ENCODE measurements around the gene CREB1.

CREB1 gene

DNA sequence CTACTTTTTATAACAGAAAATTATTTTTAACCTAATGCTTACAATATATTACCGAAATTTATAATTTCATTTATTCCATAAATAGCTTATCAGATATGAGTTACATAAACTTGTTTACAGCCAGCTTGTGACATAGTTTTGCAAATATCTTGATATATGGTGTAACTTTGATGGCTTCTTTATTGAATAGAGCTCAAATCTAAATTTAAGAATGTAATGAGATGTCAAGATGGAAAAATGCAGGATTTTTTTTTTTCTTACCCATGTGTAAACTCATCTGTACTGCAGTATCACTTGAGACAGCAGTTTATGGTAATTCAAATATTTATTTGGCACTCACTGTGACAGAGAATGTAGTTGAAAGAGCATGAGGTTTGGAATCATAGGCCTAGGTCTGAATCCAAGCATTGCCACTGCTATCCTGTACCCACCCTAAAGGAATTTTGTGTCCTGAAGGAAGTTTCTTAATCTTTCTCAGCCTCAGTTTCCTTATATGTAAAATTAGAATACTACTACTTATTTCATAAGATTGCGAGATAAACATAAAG is 3.8 kb downstream of the CREB1 start:
- H3K4me3 ChIP-seq (ENCODE audit: low read depth, low read length): no peak overlapping the region; the same call in 1 of the 2 replicates
- TF ChIP-seq, protein P1, sequence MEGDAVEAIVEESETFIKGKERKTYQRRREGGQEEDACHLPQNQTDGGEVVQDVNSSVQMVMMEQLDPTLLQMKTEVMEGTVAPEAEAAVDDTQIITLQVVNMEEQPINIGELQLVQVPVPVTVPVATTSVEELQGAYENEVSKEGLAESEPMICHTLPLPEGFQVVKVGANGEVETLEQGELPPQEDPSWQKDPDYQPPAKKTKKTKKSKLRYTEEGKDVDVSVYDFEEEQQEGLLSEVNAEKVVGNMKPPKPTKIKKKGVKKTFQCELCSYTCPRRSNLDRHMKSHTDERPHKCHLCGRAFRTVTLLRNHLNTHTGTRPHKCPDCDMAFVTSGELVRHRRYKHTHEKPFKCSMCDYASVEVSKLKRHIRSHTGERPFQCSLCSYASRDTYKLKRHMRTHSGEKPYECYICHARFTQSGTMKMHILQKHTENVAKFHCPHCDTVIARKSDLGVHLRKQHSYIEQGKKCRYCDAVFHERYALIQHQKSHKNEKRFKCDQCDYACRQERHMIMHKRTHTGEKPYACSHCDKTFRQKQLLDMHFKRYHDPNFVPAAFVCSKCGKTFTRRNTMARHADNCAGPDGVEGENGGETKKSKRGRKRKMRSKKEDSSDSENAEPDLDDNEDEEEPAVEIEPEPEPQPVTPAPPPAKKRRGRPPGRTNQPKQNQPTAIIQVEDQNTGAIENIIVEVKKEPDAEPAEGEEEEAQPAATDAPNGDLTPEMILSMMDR (IDR thresholded peaks at IDR 0.05; ENCODE audit: low read depth, low read length, missing control alignments): no peak
- DNase-seq (ENCODE audit: low read depth): no peak

DNA sequence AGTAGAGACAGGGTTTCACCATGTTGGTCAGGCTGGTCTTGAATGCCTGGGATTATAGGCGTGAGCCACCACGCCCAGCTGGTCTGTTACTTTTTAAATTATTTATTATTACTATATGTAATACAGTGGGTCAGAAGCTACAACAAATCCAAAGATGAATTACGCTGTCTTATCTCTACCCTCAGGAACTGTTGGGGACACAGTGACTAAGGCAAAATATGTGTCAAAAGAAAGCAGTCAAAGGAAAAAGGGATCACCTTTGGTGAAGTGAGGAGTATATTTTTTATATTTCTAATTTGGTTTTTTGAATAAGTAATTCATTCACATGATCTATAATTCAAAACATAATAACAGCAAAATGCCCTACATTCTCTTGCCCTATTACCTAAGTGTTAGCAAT is 4.7 kb downstream of the CREB1 start:
- no peak for DNase-seq (ENCODE audit: low read depth)
- TF ChIP-seq, protein P1 (IDR thresholded peaks at IDR 0.05; ENCODE audit: low read depth, low read length, missing control alignments): no peak
- H3K4me3 ChIP-seq (ENCODE audit: low read depth, low read length): no peak overlapping the region; the same call in 1 of the 2 replicates

DNA sequence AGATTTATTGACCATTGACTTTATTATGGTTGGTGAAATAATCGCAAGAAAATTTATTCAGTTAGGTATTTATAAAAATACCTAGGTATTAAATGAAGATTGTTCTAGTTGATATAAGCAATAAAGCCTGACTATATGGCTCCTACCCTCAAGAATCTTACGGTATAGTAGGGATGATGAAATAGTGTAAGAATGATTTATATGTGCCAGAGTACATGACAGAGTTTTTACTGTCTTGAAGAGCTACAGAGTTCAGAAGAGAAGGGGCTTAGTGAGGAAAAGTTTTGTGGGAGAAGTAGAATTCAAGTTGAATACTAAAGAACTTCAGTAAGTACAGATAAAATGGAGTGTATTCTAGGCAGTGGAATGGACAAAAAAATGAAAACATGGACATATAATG is 9.7 kb downstream of the CREB1 start:
- H3K4me3 ChIP-seq (ENCODE audit: low read depth, low read length): no peak overlapping the region
- DNase-seq (ENCODE audit: low read depth): no peak
- TF ChIP-seq, protein P1 (IDR thresholded peaks at IDR 0.05; ENCODE audit: low read depth, low read length, missing control alignments): no peak

DNA sequence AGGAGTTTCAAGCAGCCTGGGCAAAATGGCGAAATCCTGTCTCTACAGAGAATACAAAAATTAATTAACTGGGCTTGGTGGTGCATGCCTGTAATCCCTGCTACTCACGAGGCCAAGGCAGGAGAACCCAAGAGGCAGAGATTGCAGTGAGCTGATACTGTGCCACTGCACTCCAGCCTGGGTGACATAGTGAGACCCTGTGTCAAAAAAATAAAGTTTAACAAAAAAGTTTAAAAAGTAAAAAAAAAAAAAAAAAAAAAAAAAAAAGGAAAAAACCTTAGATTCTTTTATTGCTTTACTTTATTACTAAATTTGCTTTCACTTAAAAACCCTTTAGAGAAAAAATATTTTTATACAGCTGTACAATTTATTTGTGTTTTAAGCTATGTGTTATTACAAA is 10.7 kb downstream of the CREB1 start:
- no peak for DNase-seq (ENCODE audit: low read depth)
- no peak overlapping the region for H3K4me3 ChIP-seq (ENCODE audit: low read depth, low read length)
- TF ChIP-seq, protein P1 (IDR thresholded peaks at IDR 0.05; ENCODE audit: low read depth, low read length, missing control alignments): no peak

DNA sequence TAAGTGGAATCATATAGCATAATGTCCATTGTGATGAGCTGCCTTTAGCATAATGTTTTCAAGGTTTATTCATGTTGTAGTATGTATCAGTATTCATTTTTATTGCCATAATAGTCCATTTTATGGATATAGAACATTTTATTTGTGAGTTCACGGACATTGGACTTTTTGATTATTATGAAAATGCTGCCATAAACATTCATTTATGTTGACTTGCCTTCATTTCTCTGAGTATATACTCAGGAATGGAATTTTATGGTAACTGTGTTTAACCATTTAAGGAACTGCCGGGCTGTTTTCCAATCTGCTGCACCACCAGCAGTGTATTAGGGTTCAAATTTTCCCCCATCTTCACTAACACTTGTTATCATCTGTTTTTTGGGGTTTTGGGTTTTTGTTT is 12.2 kb downstream of the CREB1 start:
- no peak for DNase-seq (ENCODE audit: low read depth)
- TF ChIP-seq, protein P1 (IDR thresholded peaks at IDR 0.05; ENCODE audit: low read depth, low read length, missing control alignments): no peak
- H3K4me3 ChIP-seq (ENCODE audit: low read depth, low read length): no peak overlapping the region

DNA sequence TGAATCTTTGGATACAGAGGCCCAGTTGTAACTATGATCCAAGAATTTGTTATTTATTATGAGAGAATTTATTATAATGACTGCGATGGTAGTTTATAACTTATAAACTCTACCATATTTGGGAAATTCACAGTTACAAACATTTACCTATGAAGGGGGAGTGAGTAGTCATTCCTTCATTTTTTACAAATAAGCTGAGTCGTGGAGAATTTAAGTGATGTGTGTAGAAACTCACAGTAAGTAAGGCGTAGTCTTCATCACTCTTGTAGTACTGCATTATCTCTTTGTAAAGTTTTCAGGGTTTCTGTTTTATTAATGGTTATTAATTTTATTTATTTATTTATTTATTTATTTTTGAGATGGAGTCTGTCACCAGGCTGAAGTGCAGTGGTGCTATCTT is 13.5 kb downstream of the CREB1 start:
- TF ChIP-seq, protein P1 (IDR thresholded peaks at IDR 0.05; ENCODE audit: low read depth, low read length, missing control alignments): no peak
- no peak overlapping the region for H3K4me3 ChIP-seq (ENCODE audit: low read depth, low read length)
- no peak for DNase-seq (ENCODE audit: low read depth)

DNA sequence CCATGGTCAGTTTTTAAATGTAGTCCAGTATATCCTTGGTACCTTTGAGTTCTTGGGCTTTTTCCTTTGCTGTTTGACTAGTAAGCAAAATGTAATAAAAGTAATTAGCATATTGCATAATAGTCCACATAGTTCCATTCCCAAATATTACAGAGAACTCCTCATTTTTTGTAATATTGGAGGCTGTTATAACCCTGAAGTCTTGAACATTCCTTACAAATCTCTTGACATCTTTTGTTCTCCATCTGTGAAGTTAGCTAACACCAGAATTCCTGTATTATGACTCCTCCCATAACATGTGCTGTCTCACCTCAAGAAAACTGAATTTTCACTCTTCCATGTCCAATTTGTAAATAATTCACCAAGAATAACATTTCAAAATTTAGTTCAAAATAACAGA is 17.1 kb downstream of the CREB1 start:
- no peak overlapping the region for H3K4me3 ChIP-seq (ENCODE audit: low read depth, low read length)
- DNase-seq (ENCODE audit: low read depth): no peak
- TF ChIP-seq, protein P1 (IDR thresholded peaks at IDR 0.05; ENCODE audit: low read depth, low read length, missing control alignments): no peak

All from GM12864 (cell line).